SK-MEL-5 (cell line): ENCODE data around the gene CRADD. TPM values are rescaled to one million over a fixed set of nuclear protein-coding genes. Genes with fewer than 3 reads are reported as not detected.
"Not testable (repeated sequence)": the region's sequence is repeated elsewhere in the genome, so short reads cannot be mapped to it uniquely, and the experiment has no call there.

Experiments
- DNase-seq: peaks from one replicate; pipeline ENCODE4 v3.0.0-alpha.2; 2016; ENCODE audit warnings: low read depth, low spot score
- in situ Hi-C: cut with HindIII; loops from 2 replicates; pipeline ENCODE4 v1.10.0; 2016; ENCODE audit warnings: low sequenced_read_pairs, high pct_unique_total_duplicates, low pct_unique_long_range_greater_than_20kb
- total RNA-seq: library from RNA; depleted of rRNA; stranded (reverse); fragments of >200 nt; shearing (Covaris generic); gene quantifications from 2 replicates; pipeline ENCODE4 v1.2.3, GENCODE V29; 2014

Gene CRADD
- total RNA-seq, 1 experiment from 2014 or later: 24.4 TPM

DNA sequence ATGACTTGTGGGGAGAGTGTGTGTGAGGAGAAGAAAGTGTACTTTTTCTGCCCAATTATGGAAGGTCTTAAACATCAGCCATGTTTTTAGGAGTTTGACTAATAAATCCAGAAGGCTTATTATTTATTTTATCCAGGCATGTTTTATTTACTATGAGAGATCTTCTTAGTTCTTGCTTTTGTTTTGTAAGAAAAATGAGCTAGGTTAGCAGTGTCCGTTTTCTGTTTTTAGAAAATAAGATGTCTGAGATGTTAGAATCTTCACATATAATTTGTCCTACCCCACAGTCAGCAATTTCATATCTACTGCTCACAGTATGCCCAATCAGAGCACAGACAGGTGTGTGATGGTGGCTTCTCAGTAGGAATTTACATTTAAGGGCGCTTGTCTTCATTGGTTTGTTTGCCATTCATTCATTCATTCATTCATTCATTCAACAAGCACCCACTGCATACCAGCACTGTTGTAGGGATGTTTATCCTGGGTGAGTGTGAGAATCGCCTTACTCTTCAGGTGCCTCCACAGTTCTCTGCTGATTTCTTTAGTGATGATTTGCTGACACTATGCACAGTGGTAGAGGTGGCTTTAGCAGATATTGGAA is 83.2 kb downstream of the CRADD start:
- DNase-seq: no peak
- in situ Hi-C loops: no loop called here

DNA sequence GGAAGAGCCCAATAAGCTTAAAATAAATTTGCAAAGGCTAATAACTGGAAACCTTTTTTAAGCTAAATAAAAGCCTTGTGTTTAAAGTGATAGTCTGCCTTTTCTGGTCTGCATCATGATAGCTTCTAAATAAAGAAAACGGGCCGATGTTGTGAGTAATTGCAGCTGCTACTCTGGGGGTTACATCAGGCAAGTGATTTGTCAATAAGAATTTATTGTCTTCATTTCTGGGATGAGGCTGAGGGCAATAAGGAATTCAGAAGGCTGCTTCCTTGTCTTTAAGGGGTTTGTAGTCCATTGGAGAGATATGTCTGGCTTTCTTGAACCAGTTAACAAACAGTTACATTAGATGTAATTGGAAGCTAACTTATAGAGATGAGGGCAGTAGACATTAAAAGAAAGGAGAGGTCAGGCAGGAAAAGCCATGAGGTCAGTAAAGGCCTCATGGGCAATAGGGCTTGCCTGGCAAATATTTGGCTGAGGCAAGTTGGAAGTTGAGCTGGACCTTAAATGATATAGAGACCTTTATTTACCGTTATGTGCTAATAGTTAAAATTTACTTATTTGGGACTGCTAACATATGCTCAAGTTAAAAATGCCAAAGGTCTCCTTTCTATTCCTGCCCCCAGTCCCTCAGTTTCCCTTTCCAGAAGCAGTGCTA is 85.0 kb downstream of the CRADD start:
- in situ Hi-C loops: no loop called here
- peak; percentile 65 for DNase-seq

DNA sequence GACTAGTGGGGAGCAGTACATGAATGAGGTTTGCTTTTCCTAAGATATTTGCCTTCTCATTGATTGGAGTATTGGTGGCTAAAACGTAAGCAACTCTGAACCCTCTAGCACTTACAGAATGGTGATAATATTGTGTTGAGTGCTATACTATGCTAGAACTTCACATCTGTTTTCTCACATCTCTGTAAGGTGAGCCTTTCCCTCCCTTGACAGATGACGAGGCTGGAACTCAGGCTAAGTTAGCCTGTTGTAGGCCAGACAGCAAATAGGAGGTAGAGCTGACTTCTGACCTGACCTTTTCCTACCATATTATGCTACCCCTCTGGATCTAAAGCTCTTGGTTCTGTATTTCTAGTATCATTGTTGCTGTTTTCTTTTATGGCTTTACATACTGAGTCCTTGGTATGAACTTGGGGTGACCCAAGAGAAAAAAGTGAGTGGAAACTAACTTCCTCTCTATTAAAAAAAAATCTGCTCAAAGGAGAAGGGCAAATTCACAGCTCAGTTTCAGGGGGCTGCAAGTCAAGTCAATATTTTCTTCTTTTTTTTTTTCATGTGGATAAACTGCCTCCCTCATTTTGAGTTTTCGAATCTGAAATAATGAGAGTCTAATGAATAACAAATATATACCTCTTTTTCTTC is 85.9 kb downstream of the CRADD start:
- in situ Hi-C loops: no loop called here
- no peak for DNase-seq

DNA sequence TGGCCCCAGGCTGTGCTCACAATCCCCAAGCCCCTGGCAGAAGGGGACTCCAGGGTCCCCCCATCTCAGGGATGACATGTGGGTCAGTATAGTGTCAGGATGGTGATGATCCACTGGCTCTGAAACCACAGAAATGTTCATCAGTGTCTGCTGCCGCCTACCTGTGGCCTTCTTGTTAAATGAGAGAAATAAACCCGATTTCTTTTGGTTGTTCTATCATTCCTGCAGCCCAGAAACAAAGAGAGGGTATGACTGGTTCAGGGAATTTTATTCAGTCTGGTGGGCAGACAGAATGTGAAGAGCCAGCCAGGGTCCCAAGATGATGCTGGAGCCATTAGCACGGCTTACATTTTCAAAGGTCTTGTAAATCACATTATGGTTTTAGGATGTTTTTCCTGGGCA is 86.6 kb downstream of the CRADD start:
- in situ Hi-C loops: no loop called here
- DNase-seq: peak; percentile 44

DNA sequence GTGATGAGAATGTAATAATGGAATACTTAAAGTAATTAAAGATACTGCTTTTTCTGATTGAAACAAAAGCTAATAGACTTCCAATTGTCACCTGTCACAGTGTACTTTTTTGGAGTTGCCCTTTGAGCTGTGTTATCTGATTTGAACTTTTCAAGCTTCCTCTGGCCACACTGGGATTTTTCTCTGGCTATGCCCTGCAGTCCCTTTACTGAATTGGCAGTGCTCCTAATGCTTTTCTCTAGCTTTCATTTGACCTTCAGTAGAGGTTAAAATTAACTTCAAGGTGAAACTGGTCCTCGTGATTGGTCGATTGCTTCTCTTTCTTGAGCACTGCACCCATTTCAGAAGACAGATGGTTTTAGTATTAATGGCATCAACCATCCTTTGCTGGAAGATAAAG is 89.2 kb downstream of the CRADD start:
- in situ Hi-C loops: no loop called here
- no peak for DNase-seq

DNA sequence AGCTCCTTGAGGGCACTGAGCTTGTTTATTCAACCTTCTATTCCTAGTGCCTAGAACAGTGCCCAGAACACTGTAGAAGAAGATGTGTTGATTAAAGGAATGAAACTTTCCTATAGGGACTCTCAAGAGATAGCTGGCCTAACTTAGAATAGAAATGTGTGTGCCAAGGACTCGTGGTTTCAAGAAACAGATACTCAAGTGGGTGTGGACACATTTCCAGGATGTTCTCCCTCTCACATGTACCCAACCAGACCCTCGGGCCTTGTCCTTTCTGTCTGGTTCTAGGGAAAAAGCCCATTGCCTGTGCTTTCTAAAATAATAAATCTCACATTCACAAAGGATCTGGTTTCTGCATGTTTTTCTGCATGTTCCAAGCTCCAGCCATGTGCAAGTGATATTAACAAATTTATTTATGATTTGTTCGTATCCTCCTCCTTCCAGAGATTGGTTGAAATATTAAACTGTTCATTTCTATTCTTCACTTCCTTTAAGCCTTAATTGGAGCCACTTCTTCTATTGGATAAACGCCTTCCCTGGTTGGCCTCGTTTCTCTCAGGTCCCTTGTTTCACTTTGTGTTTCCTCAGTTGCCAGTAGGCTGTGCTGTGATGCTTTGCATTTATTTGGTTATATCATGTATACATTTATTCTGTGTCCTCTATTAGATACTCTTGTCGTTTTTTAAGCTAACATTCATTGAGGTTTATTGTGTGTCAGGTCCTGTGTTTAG is 89.8 kb downstream of the CRADD start:
- in situ Hi-C loops: no loop called here
- peak; percentile 89 for DNase-seq

DNA sequence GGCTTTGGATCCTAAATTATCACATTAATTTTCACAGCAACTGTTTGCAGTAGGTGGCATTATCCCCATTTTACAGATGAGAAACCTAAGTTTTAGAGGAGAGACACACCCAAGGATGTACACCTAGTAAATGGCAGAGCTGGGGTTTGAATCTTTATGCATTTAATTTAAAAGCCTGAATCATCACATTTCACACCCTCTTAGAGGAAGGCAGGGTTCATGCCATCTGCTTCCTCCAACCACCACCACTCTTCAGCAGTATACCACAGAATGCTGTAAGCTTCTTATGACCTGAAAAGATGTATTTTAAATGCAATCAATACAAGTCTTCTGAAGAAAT is 90.3 kb downstream of the CRADD start:
- in situ Hi-C loops: no loop called here

DNA sequence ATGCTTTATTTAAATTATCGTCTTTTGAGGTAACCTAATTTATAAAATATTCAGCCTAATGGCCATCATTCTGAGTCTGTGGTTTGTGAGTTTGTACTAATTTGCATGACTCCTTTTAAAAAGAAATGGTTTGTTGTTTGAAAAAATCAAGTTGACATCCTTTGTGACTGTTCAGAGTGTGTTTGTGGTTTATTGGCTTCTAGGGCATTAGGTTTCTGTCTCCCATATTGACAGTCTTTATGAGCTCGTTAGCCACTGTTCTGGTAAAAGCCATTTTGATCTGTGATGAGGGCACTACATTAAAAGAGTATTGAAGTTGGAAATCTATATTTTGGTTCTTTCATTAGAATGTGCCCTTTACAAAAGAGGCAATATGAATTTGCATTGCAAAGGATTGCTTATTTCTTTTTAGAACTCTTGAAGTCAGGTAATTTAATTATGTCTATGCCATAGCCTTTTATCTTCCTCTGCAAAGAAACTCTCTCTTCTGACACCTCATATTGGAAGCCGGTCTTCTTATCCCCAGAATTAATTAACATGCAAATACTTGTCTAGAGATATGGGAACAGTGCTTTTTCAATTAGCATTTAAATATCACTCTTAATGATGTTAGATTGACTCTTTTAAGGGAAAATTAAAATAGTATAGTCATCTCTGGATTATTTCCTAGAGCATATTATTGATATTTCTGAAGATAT is 95.0 kb downstream of the CRADD start:
- DNase-seq: no peak

More for the DNA sequence above, 90.3 kb downstream of the CRADD start:
- no peak for DNase-seq

DNA sequence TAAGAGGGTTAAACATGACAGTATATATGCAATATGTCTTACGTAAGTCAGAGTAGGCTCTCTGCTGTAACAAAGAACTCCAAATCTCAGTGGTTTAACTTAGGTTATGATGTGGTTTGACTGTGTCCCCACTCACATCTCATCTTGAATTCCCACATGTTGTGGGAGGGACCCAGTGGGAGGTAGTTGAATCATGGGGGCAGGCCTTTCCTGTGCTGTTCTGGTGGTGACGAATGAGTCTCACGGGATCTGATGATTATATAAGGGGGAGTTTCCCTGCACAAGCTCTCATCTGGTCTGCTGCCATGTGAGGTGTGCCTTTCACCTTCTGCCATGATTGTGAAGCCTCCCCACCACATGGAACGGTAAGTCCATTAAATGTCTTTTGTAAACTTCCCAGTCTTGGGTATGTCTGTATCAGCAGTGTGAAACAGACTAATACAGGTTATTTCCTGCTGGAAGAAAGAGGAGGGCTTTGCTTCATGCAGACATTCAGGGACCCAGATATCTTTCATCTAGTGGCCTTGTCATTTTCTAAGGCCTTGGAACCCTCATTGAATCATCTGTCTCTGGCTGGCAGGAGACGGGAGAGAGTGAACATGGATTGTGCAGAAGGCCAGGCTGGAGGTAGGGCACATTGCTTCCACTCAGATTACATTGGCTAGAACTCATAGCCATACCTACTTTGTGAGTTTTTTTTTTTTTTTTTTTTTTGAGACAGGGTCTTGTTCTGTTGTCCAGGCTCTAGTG is 96.1 kb downstream of the CRADD start:
- in situ Hi-C loops: no loop called here
- peak; percentile 36 for DNase-seq

More for the DNA sequence above, 95.0 kb downstream of the CRADD start:
- in situ Hi-C loops: no loop called here

DNA sequence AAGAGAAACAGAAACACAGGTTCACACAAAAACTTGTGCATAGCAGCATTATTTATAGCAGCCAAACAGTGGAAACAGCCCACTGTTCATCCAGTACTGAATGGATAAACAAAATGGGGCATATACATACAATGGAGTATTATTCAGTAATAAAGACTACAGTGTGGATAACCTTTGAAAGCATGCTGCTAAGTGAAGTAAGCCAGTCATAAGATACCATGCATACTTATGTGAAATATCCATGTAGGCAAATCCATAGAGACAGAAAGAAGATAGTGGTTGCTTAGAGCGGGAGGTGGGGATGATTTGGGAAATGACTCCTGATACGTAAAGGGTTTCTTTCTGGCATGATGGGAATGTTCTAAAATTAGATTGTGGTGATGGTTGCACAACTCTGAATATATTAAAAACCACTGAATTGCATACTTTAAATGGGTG is 99.4 kb downstream of the CRADD start:
- DNase-seq: peak; percentile 99
- in situ Hi-C loops: no loop called here

DNA sequence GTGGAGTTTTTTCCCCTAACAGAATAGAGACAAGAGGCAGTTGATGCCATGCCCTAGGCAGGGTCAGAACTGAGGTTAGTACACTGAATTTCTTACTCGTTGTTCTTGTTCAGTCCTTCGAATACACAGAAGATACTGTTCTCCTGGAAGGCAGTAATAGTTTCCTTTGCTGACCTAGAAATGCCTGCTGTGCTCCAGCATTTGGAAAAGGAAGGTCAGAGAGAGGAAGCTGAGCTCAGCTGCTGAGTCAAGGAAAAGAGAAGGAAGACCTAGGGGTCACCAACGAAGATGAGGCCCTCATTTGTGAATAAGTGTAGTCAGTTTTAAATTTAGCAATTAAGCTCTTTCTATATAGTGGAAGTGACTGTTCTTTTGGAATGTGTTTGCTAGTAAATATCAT is 100.1 kb downstream of the CRADD start:
- DNase-seq: peak; percentile 91
- in situ Hi-C loops: no loop called here

DNA sequence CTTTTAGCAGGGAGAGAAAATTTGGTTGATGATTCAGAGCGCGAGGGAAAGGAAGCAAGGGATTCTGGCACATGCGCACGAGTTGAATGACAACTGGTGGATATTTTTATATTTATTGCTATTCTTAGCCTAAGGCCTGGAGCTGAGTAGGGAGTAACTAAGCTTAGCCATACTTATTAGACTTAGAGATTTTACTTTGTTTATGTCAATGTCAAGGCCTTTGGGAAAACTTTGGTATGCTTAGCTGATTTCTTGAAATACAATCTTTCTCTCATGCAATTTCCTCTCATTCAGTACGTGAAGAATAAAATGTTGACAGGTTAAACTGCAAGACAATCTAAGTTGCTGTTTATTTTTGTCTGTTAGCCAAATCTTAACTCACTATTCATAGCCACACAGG is 101.1 kb downstream of the CRADD start:
- no peak for DNase-seq
- in situ Hi-C loops: no loop called here

DNA sequence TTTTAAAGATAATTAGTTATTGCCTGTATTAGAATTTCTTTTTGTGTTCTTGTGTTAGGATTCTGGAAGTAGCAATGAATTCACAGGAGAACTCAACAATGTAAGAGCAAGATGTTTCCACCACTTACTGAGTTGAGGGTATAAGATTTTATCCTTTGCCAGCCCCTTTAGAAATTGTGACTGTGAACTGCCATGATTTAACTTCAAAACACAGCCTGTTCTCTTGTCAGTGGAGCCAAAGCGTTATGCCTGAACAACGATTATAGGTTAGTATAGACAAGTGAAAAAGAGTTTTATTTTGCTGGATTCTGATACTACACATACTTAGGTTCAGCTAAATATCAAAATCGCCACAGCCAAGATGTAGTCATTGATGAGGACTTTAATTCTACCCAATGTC is 101.6 kb downstream of the CRADD start:
- in situ Hi-C loops: no loop called here

DNA sequence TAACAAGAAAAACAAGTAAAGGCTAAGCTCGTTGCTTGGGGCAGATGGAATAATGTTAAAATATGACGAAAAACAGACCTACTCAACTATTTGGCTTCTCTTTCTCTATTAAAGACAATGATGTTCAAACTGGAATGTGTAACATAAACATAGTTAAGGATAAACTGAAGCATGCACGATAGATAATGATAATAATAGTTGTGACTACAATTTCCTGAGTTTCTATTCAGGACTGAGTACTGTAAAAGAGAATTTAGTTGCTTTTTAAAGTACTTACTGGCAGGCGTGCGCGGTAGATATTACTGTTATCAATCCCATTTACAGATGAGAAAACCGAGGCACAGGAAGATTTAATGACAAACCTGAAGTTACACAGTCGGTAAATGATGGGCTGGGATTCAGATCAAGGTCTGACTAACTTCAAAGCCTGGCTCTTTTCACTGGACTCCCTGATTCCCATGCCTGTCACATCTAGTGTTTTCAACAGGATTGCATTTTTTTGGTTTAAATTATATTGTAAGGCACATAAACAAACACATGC is 103.0 kb downstream of the CRADD start:
- in situ Hi-C loops: no loop called here
- no peak for DNase-seq

More for the DNA sequence above, 101.6 kb downstream of the CRADD start:
- no peak for DNase-seq

DNA sequence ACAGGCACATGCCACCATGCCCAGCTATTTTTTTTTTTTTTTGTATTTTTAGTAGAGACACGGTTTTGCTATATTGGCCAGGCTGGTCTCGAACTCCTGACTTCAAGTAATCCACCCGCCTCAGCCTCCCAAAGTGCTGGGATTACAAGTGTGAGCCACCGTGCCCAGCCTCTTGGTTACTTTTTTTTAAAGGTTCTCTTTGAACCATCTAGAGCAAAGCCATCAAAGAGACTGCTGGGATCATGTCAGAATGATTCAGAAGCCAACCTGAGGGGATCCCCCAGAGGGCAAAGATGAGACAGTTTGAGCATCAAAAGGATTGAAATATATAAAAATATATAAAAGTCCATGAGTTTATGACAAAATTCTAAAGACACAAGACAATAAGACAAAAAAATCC is 103.7 kb downstream of the CRADD start:
- DNase-seq, in situ Hi-C loops: not testable (repeated sequence)

DNA sequence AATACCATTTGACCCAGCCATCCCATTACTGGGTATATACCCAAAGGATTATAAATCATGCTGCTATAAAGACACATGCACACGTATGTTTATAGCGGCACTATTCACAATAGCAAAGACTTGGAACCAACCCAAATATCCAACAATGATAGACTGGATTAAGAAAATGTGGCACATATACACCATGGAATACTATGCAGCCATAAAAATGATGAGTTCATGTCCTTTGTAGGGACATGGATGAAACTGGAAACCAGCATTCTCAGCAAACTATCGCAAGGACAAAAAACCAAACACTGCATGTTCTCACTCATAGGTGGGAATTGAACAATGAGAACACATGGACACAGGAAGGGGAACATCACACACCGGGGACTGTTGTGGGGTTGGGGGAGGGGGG is 104.8 kb downstream of the CRADD start:
- in situ Hi-C loops, DNase-seq: not testable (repeated sequence)

DNA sequence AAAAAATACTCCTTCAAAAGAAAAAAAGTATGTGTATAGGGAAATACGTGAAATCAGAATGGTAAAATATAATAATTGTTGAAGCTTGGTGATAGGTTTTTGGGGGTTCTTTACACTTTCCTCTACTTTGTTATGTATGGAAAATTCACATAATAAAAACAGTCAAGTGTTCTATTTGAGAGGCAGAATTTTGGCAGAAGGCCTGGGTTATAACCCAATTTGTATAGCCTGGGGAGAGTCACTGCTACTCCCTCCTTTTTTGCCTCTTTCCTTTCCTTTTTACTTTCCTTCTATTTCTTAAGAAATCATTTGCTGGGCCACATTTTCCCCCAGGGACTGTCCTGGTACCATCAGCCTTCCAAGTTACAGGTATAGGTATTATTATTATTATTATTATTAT is 105.7 kb downstream of the CRADD start:
- in situ Hi-C loops: no loop called here
- no peak for DNase-seq
